Caco-2 (cell line): ENCODE measurements around the gene ZNF184. TPM values are rescaled to one million over a fixed set of nuclear protein-coding genes. Genes with fewer than 3 reads are reported as not detected.

Source experiments
- BruUV-seq: library from RNA; stranded (reverse); fragments of 400-500 nt; replicated peaks from 2 replicates; lab custom pipeline; 2021; lab: Mats Ljungman, UMichigan
- CTCF ChIA-PET: fragments of 300-600 bp; sonication (Branson Sonifier 250); formaldehyde crosslinking; loops from one replicate; lab custom pipeline; 2022; ENCODE audit warnings: antibody characterized with exemption; lab: Charles Lee
- POLR2A ChIA-PET: fragments of 300-600 bp; sonication (Branson Sonifier 250); formaldehyde crosslinking; loops from one replicate; lab custom pipeline; 2022; ENCODE audit warnings: antibody characterized with exemption; lab: Charles Lee
- DNase-seq, 2 experiments: peaks; one replicate each; pipeline versions ENCODE4 v3.0.0 to v3.0.0-alpha.2; 2020 to 2022
- H3K27me3 ChIP-seq: replicated peaks from 2 replicates; pipeline ENCODE4 v1.6.0; 2011; ENCODE audit warnings: low read length; ENCODE audit not compliant: control insufficient read depth, insufficient read depth
- H3K36me3 ChIP-seq: 2 replicates; pipeline ENCODE4 v1.5.1; 2011; ENCODE audit warnings: low read length; ENCODE audit not compliant: control insufficient read depth, insufficient read depth
- H3K4me1 ChIP-seq: fragments of 250-450 bp; sonication (Bioruptor Pico); 2 replicates; pipeline ENCODE4 v1.5.1; 2020; ENCODE audit warnings: mild to moderate bottlenecking
- H3K4me3 ChIP-seq: 2 replicates; pipeline ENCODE4 v1.5.1; 2011; ENCODE audit warnings: low read depth, mild to moderate bottlenecking, control low read depth, low read length
- H3K9me3 ChIP-seq: fragments of 250-450 bp; sonication (Bioruptor Pico); 2 replicates; pipeline ENCODE4 v1.5.1; 2020; ENCODE audit warnings: mild to moderate bottlenecking, moderate library complexity
- H3K27ac Mint-ChIP-seq: one replicate; pipeline ENCODE4 v1.8.0; 2022; ENCODE audit warnings: mixed read lengths; ENCODE audit not compliant: unreplicated experiment
- H3K27me3 Mint-ChIP-seq: one replicate; pipeline ENCODE4 v1.8.0; 2022; ENCODE audit warnings: mixed read lengths; ENCODE audit not compliant: insufficient read depth, unreplicated experiment
- H3K36me3 Mint-ChIP-seq: one replicate; pipeline ENCODE4 v1.8.0; 2022; ENCODE audit warnings: mild to moderate bottlenecking, mixed read lengths; ENCODE audit not compliant: insufficient read depth, unreplicated experiment
- H3K4me1 Mint-ChIP-seq: one replicate; pipeline ENCODE4 v1.8.0; 2022; ENCODE audit warnings: low read depth, mixed read lengths; ENCODE audit not compliant: unreplicated experiment
- H3K4me3 Mint-ChIP-seq: one replicate; pipeline ENCODE4 v1.8.0; 2022; ENCODE audit warnings: mild to moderate bottlenecking, moderate library complexity, mixed read lengths; ENCODE audit not compliant: unreplicated experiment
- H3K9me3 Mint-ChIP-seq: one replicate; pipeline ENCODE4 v1.8.0; 2022; ENCODE audit warnings: mixed read lengths; ENCODE audit not compliant: unreplicated experiment
- CTCF ChIP-seq, 2 experiments: fragments of 200-600 bp in 1 of 2; IDR thresholded peaks; 1 replicate in 1 of 2; 2 replicates in 1 of 2; pipeline versions ENCODE4 v1.5.1 to v1.8.0; 2011 to 2022; ENCODE audit warnings: antibody characterized with exemption in 1 of 2, control low read depth in 1 of 2, inconsistent platforms in 1 of 2, low read depth in 1 of 2, low read length in 1 of 2, mild to moderate bottlenecking in 1 of 2, moderate library complexity in 1 of 2; ENCODE audit not compliant: insufficient read depth in 1 of 2, severe bottlenecking in 1 of 2, unreplicated experiment in 1 of 2
- intact Hi-C: fragments of 100-400 bp; cut with micrococcal nuclease; formaldehyde crosslinking; loops from one replicate; pipeline ENCODE4 v1.10.0; 2022; ENCODE audit not compliant: unreplicated experiment
- total RNA-seq: library from RNA; stranded (reverse); gene quantifications from 2 replicates; pipeline ENCODE4 v1.2.3, GENCODE V29; 2022

Gene ZNF184
- total RNA-seq, 1 experiment from 2014 or later, result 3.9 TPM

- no peak overlapping the region for H3K27ac Mint-ChIP-seq
- ChIA-PET POLR2A (no interaction called here), CTCF (no interaction called here)
- peaks cover 53% of the 10 kb centered on the region for H3K9me3 Mint-ChIP-seq
- H3K4me3 ChIP-seq, result no peak overlapping the region
- no peak for TF ChIP-seq CTCF (IDR thresholded peaks at IDR 0.05; ENCODE audit: insufficient read depth in 1 of 2, low read depth in 1 of 2, low read length in 1 of 2, severe bottlenecking in 1 of 2, unreplicated experiment in 1 of 2)
- no peak overlapping the region for H3K4me3 Mint-ChIP-seq
- no peaks in the 10 kb centered on the region for H3K4me1 ChIP-seq
- DNase-seq, result no peak
- intact Hi-C loops, result no loop called here
- H3K27me3 Mint-ChIP-seq, result no peaks in the 10 kb centered on the region
- peaks cover 21% of the 10 kb centered on the region for H3K36me3 Mint-ChIP-seq
- no peaks in the 10 kb centered on the region for H3K4me1 Mint-ChIP-seq
- H3K27me3 ChIP-seq, result no peaks in the 10 kb centered on the region
- peaks cover 7% of the 10 kb centered on the region; the same call in 1 of the 2 replicates for H3K9me3 ChIP-seq
- peaks cover 1% of the 10 kb centered on the region; the same call in 1 of the 2 replicates for H3K36me3 ChIP-seq
- no TSS peak for BruUV-seq
Observed at GRCh38 chr6:27400877-27401642, 71.8 kb downstream of the ZNF184 start.

Other genes starting within 250 kb of the ZNF184 start
- 16.4 and 16.5 TPM in 2 replicates for gene PRSS16, start 225.4 kb downstream of the ZNF184 start, total RNA-seq
- not detected in 2 replicates for gene POM121L2, start 160.8 kb downstream of the ZNF184 start, total RNA-seq
- gene ZNF391, start 84.3 kb downstream of the ZNF184 start, total RNA-seq, result 5.0 TPM in 2 replicates